Testis (tissue), 3 donors: ENCODE results near the gene DYNC1I1. TPM values are rescaled to one million over a fixed set of nuclear protein-coding genes. Genes with fewer than 3 reads are reported as not detected.

Experiments used
- DNase-seq: peaks from one replicate; pipeline ENCODE4 v3.0.0-alpha.2; 2019
- H3K27ac ChIP-seq, 2 donors: fragments of 200-600 bp; sonication (generic); one replicate each; pipeline ENCODE4 v1.5.1; 2019
- H3K27me3 ChIP-seq: fragments of 200-600 bp; sonication (generic); one replicate; pipeline ENCODE4 v1.5.1; 2019
- H3K36me3 ChIP-seq: fragments of 200-600 bp; sonication (generic); one replicate; pipeline ENCODE4 v1.5.1; 2017; ENCODE audit warnings: low read depth; ENCODE audit errors: missing control alignments
- H3K4me1 ChIP-seq: fragments of 200-600 bp; sonication (generic); one replicate; pipeline ENCODE4 v1.5.1; 2019
- H3K4me3 ChIP-seq, 2 donors: fragments of 200-600 bp; sonication (generic); one replicate each; pipeline ENCODE4 v1.5.1; 2017 to 2019
- H3K9me3 ChIP-seq: fragments of 200-600 bp; sonication (generic); one replicate; pipeline ENCODE4 v1.5.1; 2017
- CTCF ChIP-seq, 3 experiments: fragments of 450-650 bp in 2 of 3; fragments of 200-600 bp in 1 of 3; sonication (generic) in 1 of 3; IDR thresholded peaks; one replicate each; pipeline ENCODE4 v1.5.1; 2016 to 2019; ENCODE audit warnings: antibody characterized with exemption in 3 of 3, mild to moderate bottlenecking in 2 of 3, moderate library complexity in 1 of 3
- POLR2A ChIP-seq: fragments of 450-650 bp; IDR thresholded peaks from one replicate; pipeline ENCODE4 v1.6.1; 2017; ENCODE audit warnings: antibody characterized with exemption, mild to moderate bottlenecking, moderate library complexity
- WGBS, 2 donors: methylation state at CpG; one replicate each; pipeline ENCODE4 v1.1.5; 2018; 5-methylcytosine and 5-hydroxymethylcytosine counted together
- intact Hi-C: fragments of 100-400 bp; cut with DNase I; formaldehyde crosslinking; loops from one replicate; pipeline ENCODE4 v1.15.1; 2023; ENCODE audit warnings: low total_unique reads
- polyA plus RNA-seq: library from polyadenylated mRNA; stranded (reverse); fragments of 350-450 nt; fragmentation: Illumina TruSeq; extraction: RNeasy Lipid Tissue Mini Kit (QIAGEN cat#74804); gene quantifications from one replicate; pipeline ENCODE4 v1.2.3, GENCODE V29; 2014; ENCODE audit warnings: low read depth, low replicate concordance; ENCODE audit not compliant: insufficient read depth
- total RNA-seq, 2 donors: library from RNA; depleted of rRNA; stranded (reverse); fragments of >200 nt; gene quantifications; one replicate each; pipeline ENCODE4 v1.2.3, GENCODE V29; 2016

Gene DYNC1I1
- total and polyA plus RNA-seq, 3 donors from 2014 or later, result 3.7 to 7.1 (median 5.0) TPM

GRCh38 chr7:95794917-95795515 lies 22.7 kb downstream of the DYNC1I1 start:
- 75 to 82% methylated on average over 3 of the region's 3 CpGs for whole genome bisulfite sequencing, 2 donors
- TF ChIP-seq CTCF (IDR thresholded peaks at IDR 0.05) (peak in 1 of 3 experiments; percentile 61), POLR2A (no peak)
- Histone ChIP-seq H3K27ac (no peak overlapping the region), H3K27me3 (no peaks in the 10 kb centered on the region), H3K4me1 (no peaks in the 10 kb centered on the region), H3K36me3 (no peaks in the 10 kb centered on the region), H3K4me3 (no peak overlapping the region), H3K9me3 (no peaks in the 10 kb centered on the region)
- DNase-seq, result peak; percentile 28
- intact Hi-C loops, result no loop called here

GRCh38 chr7:95796617-95797016 lies 24.3 kb downstream of the DYNC1I1 start:
- Histone ChIP-seq H3K4me3 (no peak overlapping the region), H3K36me3 (no peaks in the 10 kb centered on the region), H3K27ac (no peak overlapping the region), H3K27me3 (no peaks in the 10 kb centered on the region), H3K4me1 (no peaks in the 10 kb centered on the region), H3K9me3 (no peaks in the 10 kb centered on the region)
- TF ChIP-seq CTCF (IDR thresholded peaks at IDR 0.05), result no peak
- 86 to 90% methylated on average over 1 of the region's 1 CpG for WGBS, 2 donors
- DNase-seq, result no peak
- intact Hi-C loops, result no loop called here

GRCh38 chr7:95798401-95798930 lies 26.1 kb downstream of the DYNC1I1 start:
- Histone ChIP-seq H3K9me3 (no peaks in the 10 kb centered on the region), H3K36me3 (no peaks in the 10 kb centered on the region), H3K4me3 (no peak overlapping the region), H3K27me3 (no peaks in the 10 kb centered on the region), H3K27ac (no peak overlapping the region), H3K4me1 (no peaks in the 10 kb centered on the region)
- no peak for DNase-seq
- TF ChIP-seq POLR2A, result no peak
- TF ChIP-seq CTCF (IDR thresholded peaks at IDR 0.05), result no peak
- intact Hi-C loops, result no loop called here
- 46 to 53% methylated on average over 4 of the region's 4 CpGs for WGBS, 2 donors

GRCh38 chr7:95800787-95801186 lies 28.4 kb downstream of the DYNC1I1 start:
- no peak overlapping the region for H3K27ac ChIP-seq
- WGBS, 2 donors, result 77 to 82% methylated on average over 3 of the region's 3 CpGs
- no peaks in the 10 kb centered on the region for H3K4me1 ChIP-seq
- TF ChIP-seq POLR2A (no peak), CTCF (IDR thresholded peaks at IDR 0.05) (no peak)
- DNase-seq, result no peak
- no peaks in the 10 kb centered on the region for H3K27me3 ChIP-seq
- no peaks in the 10 kb centered on the region for H3K36me3 ChIP-seq
- no peak overlapping the region for H3K4me3 ChIP-seq
- intact Hi-C loops, result no loop called here
- H3K9me3 ChIP-seq, result no peaks in the 10 kb centered on the region

- Histone ChIP-seq H3K27ac (no peak overlapping the region), H3K27me3 (no peaks in the 10 kb centered on the region), H3K36me3 (no peaks in the 10 kb centered on the region), H3K4me3 (no peak overlapping the region), H3K9me3 (no peaks in the 10 kb centered on the region), H3K4me1 (no peaks in the 10 kb centered on the region)
- no peak for DNase-seq
- 95 to 97% methylated on average over 3 of the region's 3 CpGs for WGBS, 2 donors
- no peak for TF ChIP-seq CTCF (IDR thresholded peaks at IDR 0.05)
- TF ChIP-seq POLR2A, result no peak
- intact Hi-C loops, result no loop called here
These were observed 29.9 kb downstream of the DYNC1I1 start for GRCh38 chr7:95802270-95802669.
